Panc1 (cell line): ENCODE data around the gene LRRC47. TPM values are rescaled to one million over a fixed set of nuclear protein-coding genes. Genes with fewer than 3 reads are reported as not detected.

ENCODE experiments used
- ATAC-seq: fragments of 200-7000 bp; cut with Tn5 transposase; 2 replicates; pipeline ENCODE4 v1.9.1; 2020; ENCODE audit warnings: mild to moderate bottlenecking, moderate library complexity
- BruUV-seq: library from RNA; stranded (reverse); fragments of 400-500 nt; replicated peaks from 2 replicates; lab custom pipeline; 2021; lab: Mats Ljungman, UMichigan
- CTCF ChIA-PET: fragments of 300-600 bp; sonication (Branson Sonifier 250); formaldehyde crosslinking; loops from one replicate; lab custom pipeline; 2022; ENCODE audit warnings: antibody characterized with exemption; lab: Charles Lee
- POLR2A ChIA-PET: fragments of 300-600 bp; sonication (Branson Sonifier 250); formaldehyde crosslinking; loops from one replicate; lab custom pipeline; 2022; ENCODE audit warnings: antibody characterized with exemption; lab: Charles Lee
- DNase-seq: peaks from one replicate; pipeline ENCODE4 v3.0.0-alpha.2; 2010; ENCODE audit warnings: low read depth, low spot score
- H3K27ac ChIP-seq: 2 replicates; pipeline ENCODE4 v1.5.1; 2011; ENCODE audit warnings: mild to moderate bottlenecking, low read length, inconsistent platforms
- H3K27me3 ChIP-seq: fragments of 200-500 bp; sonication (Bioruptor generic); 2 replicates; pipeline ENCODE4 v1.6.0; 2014; ENCODE audit warnings: low read length, inconsistent platforms; ENCODE audit not compliant: control insufficient read depth, insufficient read depth
- H3K36me3 ChIP-seq: fragments of 200-500 bp; sonication (Bioruptor generic); 2 replicates; pipeline ENCODE4 v1.5.1; 2014; ENCODE audit warnings: inconsistent platforms, mild to moderate bottlenecking, low read length, moderate library complexity; ENCODE audit not compliant: control insufficient read depth, insufficient read depth
- H3K4me1 ChIP-seq: 2 replicates; pipeline ENCODE4 v1.5.1; 2011; ENCODE audit warnings: inconsistent platforms, mild to moderate bottlenecking, low read length, moderate library complexity; ENCODE audit not compliant: control insufficient read depth, insufficient read depth
- H3K4me3 ChIP-seq, 2 experiments: 2 replicates each; pipeline ENCODE4 v1.5.1; 2011 to 2012; ENCODE audit warnings: low read depth in 2 of 2, low read length in 2 of 2, mild to moderate bottlenecking in 2 of 2, inconsistent platforms in 1 of 2, moderate library complexity in 1 of 2
- H3K9me3 ChIP-seq: fragments of 200-500 bp; sonication (Bioruptor generic); 2 replicates; pipeline ENCODE4 v1.5.1; 2014; ENCODE audit warnings: low read depth, mild to moderate bottlenecking, inconsistent platforms, low read length, moderate library complexity; ENCODE audit not compliant: control insufficient read depth, insufficient read depth
- POLR2AphosphoS5 ChIP-seq: IDR thresholded peaks from 2 replicates; pipeline ENCODE4 v1.6.1; 2012; ENCODE audit warnings: mild to moderate bottlenecking, low read depth, low read length, moderate library complexity
- SIN3A ChIP-seq: IDR thresholded peaks from 2 replicates; pipeline ENCODE4 v1.6.1; 2012; ENCODE audit warnings: low read depth, mild to moderate bottlenecking, low read length, moderate library complexity, borderline replicate concordance; ENCODE audit not compliant: insufficient read depth
- TCF7L2 ChIP-seq: IDR thresholded peaks from 2 replicates; pipeline ENCODE4 v1.6.1; 2011; ENCODE audit warnings: mild to moderate bottlenecking, low read depth, low read length, inconsistent platforms
- in situ Hi-C: cut with HindIII; loops from 2 replicates; pipeline ENCODE4 v1.10.0; 2016; ENCODE audit warnings: low sequenced_read_pairs, low pct_unique_long_range_greater_than_20kb
- intact Hi-C: fragments of 100-400 bp; cut with micrococcal nuclease; formaldehyde crosslinking; loops from one replicate; pipeline ENCODE4 v1.10.0; 2022; ENCODE audit not compliant: unreplicated experiment
- total RNA-seq: library from RNA; stranded (reverse); gene quantifications from one replicate; pipeline ENCODE4 v1.2.1, GENCODE V29; 2021; ENCODE audit not compliant: unreplicated experiment
- TF ChIP-seq, protein P1 (sequence below): fragments of 450-650 bp; IDR thresholded peaks from 2 replicates; pipeline ENCODE4 v1.5.1; 2017; ENCODE audit warnings: mild to moderate bottlenecking
- TF ChIP-seq, protein P2 (sequence below), 2 experiments: IDR thresholded peaks; 2 replicates each; pipeline ENCODE4 v1.6.1; 2011 to 2012; ENCODE audit warnings: low read depth in 2 of 2, control low read depth in 1 of 2, low read length in 1 of 2, mild to moderate bottlenecking in 1 of 2, moderate library complexity in 1 of 2; ENCODE audit not compliant: insufficient read depth in 1 of 2

The LRRC47 gene
- total RNA-seq, 1 experiment from 2014 or later, result 51.0 TPM

DNA sequence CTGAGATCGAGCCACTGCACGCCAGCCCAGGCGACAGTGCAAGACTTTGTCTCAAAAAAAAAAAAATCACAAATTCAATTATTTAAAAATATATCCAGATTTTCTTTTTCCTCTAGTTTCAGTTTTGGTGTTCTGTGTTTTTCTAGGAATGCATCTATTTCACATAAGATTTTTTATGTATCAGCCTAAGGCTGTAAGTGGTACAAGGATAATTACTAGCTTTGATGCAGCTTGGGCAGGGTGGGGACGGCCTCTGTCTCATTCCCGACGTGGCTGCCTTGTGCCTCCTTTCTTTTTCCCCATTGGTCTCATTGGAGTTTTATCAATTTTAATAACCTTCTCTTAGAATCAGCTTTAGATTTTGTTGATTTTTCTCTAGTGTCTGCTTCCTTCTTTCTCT is 37.1 kb downstream of the LRRC47 start:
- ATAC-seq, result no peak
- no peak for TF ChIP-seq POLR2AphosphoS5
- no peak for TF ChIP-seq SIN3A
- no peaks in the 10 kb centered on the region for H3K36me3 ChIP-seq
- no peak for DNase-seq
- ChIA-PET POLR2A (no interaction called here), CTCF (interaction anchor here (0.6 kb wide), 1 partner anchor 20 kb away, joined by 3 read pairs; no protein-coding TSS in a partner anchor)
- in situ Hi-C loops, result no loop called here
- H3K27ac ChIP-seq, result no peak overlapping the region
- H3K9me3 ChIP-seq, result no peaks in the 10 kb centered on the region
- H3K4me3 ChIP-seq, result no peak overlapping the region
- H3K27me3 ChIP-seq, result 0 out of 2 replicates have a peak, but pooled peaks cover 3% of the 10 kb centered on the region
- no peaks in the 10 kb centered on the region for H3K4me1 ChIP-seq
- no TSS peak for BruUV-seq
- intact Hi-C loops, result no loop called here

DNA sequence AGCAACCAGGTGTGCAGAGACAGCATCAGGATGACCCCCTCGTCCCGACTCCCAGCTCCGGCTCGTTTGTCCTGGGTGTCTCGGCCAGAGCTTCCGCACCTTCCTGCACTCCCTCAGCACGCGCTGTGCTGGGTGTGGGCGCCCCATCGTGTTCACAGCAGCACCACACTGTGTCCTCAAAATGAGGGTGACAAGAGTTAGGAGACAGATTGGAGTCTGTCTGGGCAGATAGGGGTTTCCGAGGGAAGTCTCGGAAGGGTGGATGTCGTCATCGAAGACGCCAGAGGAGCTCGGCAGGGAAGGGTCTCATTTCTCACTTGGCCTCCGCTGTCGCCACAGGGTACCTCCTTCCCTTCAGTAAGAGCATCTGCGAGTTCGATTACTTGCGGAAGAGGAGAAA is 39.9 kb downstream of the LRRC47 start:
- Histone ChIP-seq H3K4me3 (no peak overlapping the region), H3K27me3 (0 out of 2 replicates have a peak, but pooled peaks cover 3% of the 10 kb centered on the region), H3K27ac (no peak overlapping the region), H3K4me1 (no peaks in the 10 kb centered on the region), H3K9me3 (no peaks in the 10 kb centered on the region), H3K36me3 (no peaks in the 10 kb centered on the region)
- ChIA-PET POLR2A (no interaction called here), CTCF (no interaction called here)
- intact Hi-C loops (no loop called here), in situ Hi-C loops (no loop called here)
- BruUV-seq, result no TSS peak
- ATAC-seq, result no peak
- no peak for DNase-seq
- TF ChIP-seq, protein P1, sequence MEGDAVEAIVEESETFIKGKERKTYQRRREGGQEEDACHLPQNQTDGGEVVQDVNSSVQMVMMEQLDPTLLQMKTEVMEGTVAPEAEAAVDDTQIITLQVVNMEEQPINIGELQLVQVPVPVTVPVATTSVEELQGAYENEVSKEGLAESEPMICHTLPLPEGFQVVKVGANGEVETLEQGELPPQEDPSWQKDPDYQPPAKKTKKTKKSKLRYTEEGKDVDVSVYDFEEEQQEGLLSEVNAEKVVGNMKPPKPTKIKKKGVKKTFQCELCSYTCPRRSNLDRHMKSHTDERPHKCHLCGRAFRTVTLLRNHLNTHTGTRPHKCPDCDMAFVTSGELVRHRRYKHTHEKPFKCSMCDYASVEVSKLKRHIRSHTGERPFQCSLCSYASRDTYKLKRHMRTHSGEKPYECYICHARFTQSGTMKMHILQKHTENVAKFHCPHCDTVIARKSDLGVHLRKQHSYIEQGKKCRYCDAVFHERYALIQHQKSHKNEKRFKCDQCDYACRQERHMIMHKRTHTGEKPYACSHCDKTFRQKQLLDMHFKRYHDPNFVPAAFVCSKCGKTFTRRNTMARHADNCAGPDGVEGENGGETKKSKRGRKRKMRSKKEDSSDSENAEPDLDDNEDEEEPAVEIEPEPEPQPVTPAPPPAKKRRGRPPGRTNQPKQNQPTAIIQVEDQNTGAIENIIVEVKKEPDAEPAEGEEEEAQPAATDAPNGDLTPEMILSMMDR, result no peak
- TF ChIP-seq TCF7L2 (no peak), SIN3A (no peak), POLR2AphosphoS5 (no peak)
- TF ChIP-seq, protein P2, sequence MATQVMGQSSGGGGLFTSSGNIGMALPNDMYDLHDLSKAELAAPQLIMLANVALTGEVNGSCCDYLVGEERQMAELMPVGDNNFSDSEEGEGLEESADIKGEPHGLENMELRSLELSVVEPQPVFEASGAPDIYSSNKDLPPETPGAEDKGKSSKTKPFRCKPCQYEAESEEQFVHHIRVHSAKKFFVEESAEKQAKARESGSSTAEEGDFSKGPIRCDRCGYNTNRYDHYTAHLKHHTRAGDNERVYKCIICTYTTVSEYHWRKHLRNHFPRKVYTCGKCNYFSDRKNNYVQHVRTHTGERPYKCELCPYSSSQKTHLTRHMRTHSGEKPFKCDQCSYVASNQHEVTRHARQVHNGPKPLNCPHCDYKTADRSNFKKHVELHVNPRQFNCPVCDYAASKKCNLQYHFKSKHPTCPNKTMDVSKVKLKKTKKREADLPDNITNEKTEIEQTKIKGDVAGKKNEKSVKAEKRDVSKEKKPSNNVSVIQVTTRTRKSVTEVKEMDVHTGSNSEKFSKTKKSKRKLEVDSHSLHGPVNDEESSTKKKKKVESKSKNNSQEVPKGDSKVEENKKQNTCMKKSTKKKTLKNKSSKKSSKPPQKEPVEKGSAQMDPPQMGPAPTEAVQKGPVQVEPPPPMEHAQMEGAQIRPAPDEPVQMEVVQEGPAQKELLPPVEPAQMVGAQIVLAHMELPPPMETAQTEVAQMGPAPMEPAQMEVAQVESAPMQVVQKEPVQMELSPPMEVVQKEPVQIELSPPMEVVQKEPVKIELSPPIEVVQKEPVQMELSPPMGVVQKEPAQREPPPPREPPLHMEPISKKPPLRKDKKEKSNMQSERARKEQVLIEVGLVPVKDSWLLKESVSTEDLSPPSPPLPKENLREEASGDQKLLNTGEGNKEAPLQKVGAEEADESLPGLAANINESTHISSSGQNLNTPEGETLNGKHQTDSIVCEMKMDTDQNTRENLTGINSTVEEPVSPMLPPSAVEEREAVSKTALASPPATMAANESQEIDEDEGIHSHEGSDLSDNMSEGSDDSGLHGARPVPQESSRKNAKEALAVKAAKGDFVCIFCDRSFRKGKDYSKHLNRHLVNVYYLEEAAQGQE (IDR thresholded peaks at IDR 0.05; ENCODE audit: insufficient read depth in 1 of 2, low read depth in 2 of 2, low read length in 1 of 2), result no peak

DNA sequence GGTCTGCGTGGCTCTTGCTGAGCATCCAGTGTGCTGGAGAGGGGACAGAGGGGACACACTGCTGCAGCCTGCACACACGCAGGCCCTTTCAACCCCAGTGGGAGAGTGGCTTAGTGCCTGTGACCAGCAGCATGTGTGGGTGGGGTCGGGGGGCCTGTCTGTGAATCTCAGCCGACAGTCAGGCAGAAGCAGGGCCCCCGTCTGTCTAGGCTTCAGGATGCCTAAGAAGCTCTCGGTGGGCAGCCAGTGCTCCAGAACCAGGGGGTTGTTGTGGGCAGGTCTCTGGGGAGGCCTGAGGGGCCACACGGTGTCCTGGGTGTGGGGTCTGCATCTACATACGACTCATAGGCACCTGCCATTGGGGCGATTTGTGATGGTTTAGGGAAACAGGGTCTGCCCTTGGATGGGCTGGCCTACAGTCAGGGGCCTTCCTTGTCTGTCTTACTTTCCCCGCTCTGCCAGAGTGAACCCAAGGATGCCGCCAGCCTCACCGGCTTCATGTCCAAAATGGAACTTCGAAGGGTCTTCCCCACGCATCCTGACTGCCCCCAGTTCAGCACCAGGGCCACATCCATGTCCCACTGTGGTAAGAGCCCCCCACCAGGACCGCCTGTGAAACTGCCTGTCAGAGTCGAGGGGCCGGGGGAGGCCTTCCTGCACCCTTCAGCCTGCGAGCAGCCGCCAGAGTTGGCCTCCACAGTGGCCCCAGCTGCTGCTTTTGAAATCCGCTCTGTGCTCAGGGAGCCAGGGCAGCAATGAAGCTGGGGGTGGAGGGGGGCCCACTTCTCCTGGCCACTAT is 42.4 kb downstream of the LRRC47 start:
- no peaks in the 10 kb centered on the region for H3K4me1 ChIP-seq
- no peaks in the 10 kb centered on the region for H3K9me3 ChIP-seq
- TF ChIP-seq TCF7L2, result no peak
- TF ChIP-seq SIN3A, result no peak
- TF ChIP-seq, protein P2 (IDR thresholded peaks at IDR 0.05; ENCODE audit: insufficient read depth in 1 of 2, low read depth in 2 of 2, low read length in 1 of 2), result no peak
- TF ChIP-seq, protein P1, result no peak
- TF ChIP-seq POLR2AphosphoS5, result no peak
- CTCF ChIA-PET, result interaction anchor here (0.5 kb wide), 1 partner anchor 22 kb away, joined by 6 read pairs; no protein-coding TSS in a partner anchor
- H3K27me3 ChIP-seq, result no peaks in the 10 kb centered on the region
- ATAC-seq (no peak), DNase-seq (no peak)
- POLR2A ChIA-PET, result no interaction called here
- no peak overlapping the region for H3K27ac ChIP-seq
- BruUV-seq, result no TSS peak
- H3K4me3 ChIP-seq, result no peak overlapping the region
- no peaks in the 10 kb centered on the region for H3K36me3 ChIP-seq
- in situ Hi-C loops (no loop called here), intact Hi-C loops (no loop called here)
